Right lobe of liver (tissue), 6 donors: ENCODE results near the gene CD320. TPM values are rescaled to one million over a fixed set of nuclear protein-coding genes. Genes with fewer than 3 reads are reported as not detected.
"Not testable (repeated sequence)": the region's sequence is repeated elsewhere in the genome, so short reads cannot be mapped to it uniquely, and the experiment has no call there.

Source experiments
- ATAC-seq, 4 donors: fragments of 200-7000 bp; cut with Tn5 transposase; one replicate each; pipeline ENCODE4 v1.9.1; 2020; ENCODE audit warnings: mild to moderate bottlenecking in 4 of 4, moderate library complexity in 4 of 4
- DNase-seq, 3 donors: peaks; one replicate each; pipeline ENCODE4 v3.0.0-alpha.2; 2020
- H3K27ac ChIP-seq, 3 donors: fragments of 200-600 bp; one replicate each; pipeline ENCODE4 v1.8.0; 2022
- H3K27me3 ChIP-seq, 2 donors: fragments of 200-600 bp; one replicate each; pipeline ENCODE4 v1.8.0; 2022
- H3K36me3 ChIP-seq, 4 donors: fragments of 200-600 bp; sonication (generic) in 1 of 4; one replicate each; pipeline versions ENCODE4 v1.5.1 to v1.8.0; 2017 to 2022; ENCODE audit warnings: control low read depth in 1 of 4
- H3K4me1 ChIP-seq, 4 donors: fragments of 200-600 bp; sonication (generic) in 1 of 4; one replicate each; pipeline versions ENCODE4 v1.5.1 to v1.8.0; 2017 to 2022; ENCODE audit warnings: control low read depth in 1 of 4
- H3K4me3 ChIP-seq, 3 donors: fragments of 200-600 bp; one replicate each; pipeline ENCODE4 v1.8.0; 2022
- H3K9me3 ChIP-seq, 4 donors: fragments of 200-600 bp; sonication (generic) in 1 of 4; one replicate each; pipeline versions ENCODE4 v1.5.1 to v1.8.0; 2017 to 2022; ENCODE audit warnings: control low read depth in 1 of 4
- POLR2A ChIP-seq: fragments of 450-650 bp; IDR thresholded peaks from one replicate; pipeline ENCODE4 v1.6.1; 2017; ENCODE audit warnings: antibody characterized with exemption, mild to moderate bottlenecking
- WGBS: methylation state at CpG from one replicate; pipeline ENCODE4 v1.1.6; 2018; ENCODE audit warnings: low coverage, low lambda C conversion rate; ENCODE audit not compliant: insufficient coverage; ENCODE audit errors: missing lambda C conversion rate; 5-methylcytosine and 5-hydroxymethylcytosine counted together
- intact Hi-C, 2 donors: fragments of 100-400 bp; cut with DNase I; formaldehyde crosslinking; loops; one replicate each; pipeline versions ENCODE4 v1.11.2 to v1.14.1; 2022
- long read RNA-seq: library from polyadenylated mRNA; unstranded; transcript quantifications from one replicate; pipeline ENCODE4 v2.0.0, GENCODE V29; 2019
- total RNA-seq, 6 experiments: library from RNA; depleted of rRNA in 2 of 6; stranded (reverse); fragments of >200 nt in 2 of 6; fragmentation: NEBNext Ultra II Directional in 3 of 6; extraction: Animal tissue kit (Norgen Biotek cat#: 25700) in 3 of 6; gene quantifications; one replicate each; pipeline versions ENCODE4 v1.1.0 to v1.2.4, GENCODE V29; 2016 to 2023
- TF ChIP-seq, protein P1 (sequence below), 4 donors: fragments of 200-600 bp in 3 of 4; fragments of 450-650 bp in 1 of 4; IDR thresholded peaks; one replicate each; pipeline versions ENCODE4 v1.5.1 to v1.8.0; 2016 to 2022; ENCODE audit warnings: antibody characterized with exemption in 4 of 4, mild to moderate bottlenecking in 2 of 4
- donor health status: DM: no; HTN: yes; CAD: no.
- donor health status: DM: no; HTN: no; CAD: no.
- donor health status: DM: no; HTN: no; CAD: no.
- donor health status: DM: no; HTN: yes; CAD: no.
- donor health status: DM: no; HTN: yes; CAD: no.

CD320 gene
- 10 to 100 TPM in 5 of 6 experiments, 1 to 10 TPM in 1; 8.8 to 43.2 (median 11.5) TPM for total RNA-seq
- long read RNA-seq, partial matches to known transcripts, result 0 of 4 reads
- long read RNA-seq, other reads (novel, unspliced or antisense), result 0 of 4 reads

DNA sequence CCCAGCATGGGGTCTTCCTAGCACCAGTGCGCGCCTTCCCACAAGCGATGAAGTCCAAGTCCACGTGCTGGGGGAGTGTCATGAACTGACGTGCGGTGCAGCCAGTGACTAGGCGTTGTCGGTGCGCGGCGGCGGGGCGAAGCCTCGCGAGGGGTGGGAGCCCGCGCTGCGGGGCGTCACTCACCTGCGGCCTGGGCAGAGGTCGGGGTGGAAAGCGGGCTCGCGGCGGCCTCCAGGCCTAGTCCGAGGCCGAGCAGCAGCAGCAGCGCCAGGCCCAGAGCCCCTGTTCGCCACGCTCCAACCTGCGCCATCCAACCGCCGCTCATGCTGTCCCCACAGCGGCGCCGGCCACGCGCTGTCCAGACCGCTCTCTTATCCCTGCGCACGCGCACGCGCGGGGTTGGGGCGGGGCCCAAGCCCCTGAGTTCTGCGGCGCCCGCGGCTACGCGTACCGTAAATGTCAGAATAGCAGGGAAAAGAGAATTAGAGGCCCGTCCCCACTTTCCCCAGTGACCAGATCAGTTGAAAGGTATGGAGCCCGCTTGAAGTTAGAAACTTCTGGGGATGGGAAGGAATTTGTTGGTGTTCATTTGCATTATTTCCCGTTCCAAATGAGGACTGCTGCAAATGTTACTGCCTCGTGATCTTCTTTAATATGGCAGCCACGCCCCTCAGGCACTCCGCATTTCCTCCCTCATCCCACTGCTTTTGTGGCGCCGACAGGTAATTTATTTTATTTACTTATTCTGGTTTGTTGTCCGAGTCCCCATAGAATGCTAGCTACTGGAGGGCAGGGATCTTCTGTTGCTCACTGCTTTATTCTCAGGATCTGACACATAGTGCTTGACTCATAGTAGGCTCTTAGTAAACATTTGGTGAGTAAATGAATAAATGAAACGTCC lies at the start of gene CD320:
TSS of gene CD320 (minus strand) at position 394 of the 902 bp plus-strand sequence. CDS start at position 326, 68 bp downstream.
- WGBS, result 0% methylated on average over 17 of the region's 63 CpGs
- DNase-seq, result peak; percentile 92 to 94 (median 94)

DNA sequence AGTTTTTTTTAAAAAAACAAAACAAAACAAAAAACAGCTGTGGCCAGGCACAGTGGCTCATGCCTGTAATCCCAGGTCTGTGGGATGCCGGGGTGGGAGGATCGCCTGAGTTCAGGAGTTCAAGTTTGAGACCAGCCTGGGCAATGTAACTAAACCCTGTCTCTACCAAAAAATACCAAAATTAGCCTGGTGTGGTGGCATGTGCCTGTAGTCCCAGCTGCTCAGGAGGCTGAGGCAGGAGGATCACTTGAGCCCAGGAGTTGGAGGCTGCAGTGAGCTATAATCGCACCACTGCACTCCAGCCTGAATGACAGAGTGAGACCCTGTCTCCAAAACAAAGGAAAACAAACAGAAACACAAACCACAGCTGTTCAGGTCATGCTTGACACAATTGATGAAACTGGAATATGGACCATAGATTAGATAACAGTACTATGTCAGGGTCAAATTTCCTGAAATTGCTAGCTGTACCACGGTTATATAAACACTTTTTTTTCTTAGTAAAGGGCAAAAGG lies 48.9 kb upstream of the CD320 start:
- Histone ChIP-seq H3K27ac (peak overlapping the region in 2 of 3 donors; percentile 74 to 79), H3K27me3 (no peaks in the 10 kb centered on the region), H3K36me3 (no peaks in the 10 kb centered on the region), H3K4me3 (no peak overlapping the region), H3K4me1 (peaks cover 0 to 43% (median 17%) of the 10 kb centered on the region in 4 donors), H3K9me3 (no peaks in the 10 kb centered on the region)
- intact Hi-C loops, result loop anchor here in 1 of 2 donors (10.0 kb wide), 1 partner anchor 48 kb away; no protein-coding TSS in a partner anchor
- no peak for TF ChIP-seq POLR2A
- TF ChIP-seq, protein P1, sequence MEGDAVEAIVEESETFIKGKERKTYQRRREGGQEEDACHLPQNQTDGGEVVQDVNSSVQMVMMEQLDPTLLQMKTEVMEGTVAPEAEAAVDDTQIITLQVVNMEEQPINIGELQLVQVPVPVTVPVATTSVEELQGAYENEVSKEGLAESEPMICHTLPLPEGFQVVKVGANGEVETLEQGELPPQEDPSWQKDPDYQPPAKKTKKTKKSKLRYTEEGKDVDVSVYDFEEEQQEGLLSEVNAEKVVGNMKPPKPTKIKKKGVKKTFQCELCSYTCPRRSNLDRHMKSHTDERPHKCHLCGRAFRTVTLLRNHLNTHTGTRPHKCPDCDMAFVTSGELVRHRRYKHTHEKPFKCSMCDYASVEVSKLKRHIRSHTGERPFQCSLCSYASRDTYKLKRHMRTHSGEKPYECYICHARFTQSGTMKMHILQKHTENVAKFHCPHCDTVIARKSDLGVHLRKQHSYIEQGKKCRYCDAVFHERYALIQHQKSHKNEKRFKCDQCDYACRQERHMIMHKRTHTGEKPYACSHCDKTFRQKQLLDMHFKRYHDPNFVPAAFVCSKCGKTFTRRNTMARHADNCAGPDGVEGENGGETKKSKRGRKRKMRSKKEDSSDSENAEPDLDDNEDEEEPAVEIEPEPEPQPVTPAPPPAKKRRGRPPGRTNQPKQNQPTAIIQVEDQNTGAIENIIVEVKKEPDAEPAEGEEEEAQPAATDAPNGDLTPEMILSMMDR (IDR thresholded peaks at IDR 0.05), result no peak
- ATAC-seq, result peak; percentile 6 to 54 (median 12)
- no peak for DNase-seq
- WGBS, result 16% methylated on average over 4 of the region's 4 CpGs

More for the DNA sequence above, at the start of gene CD320:
- H3K27ac ChIP-seq, result peak within 1 kb of the TSS in 1 of 3 donors; percentile 53
- intact Hi-C loops, result no loop called here
- peaks cover 0 to 30% (median 12%) of the 10 kb centered on the region in 4 donors for H3K4me1 ChIP-seq
- H3K27me3 ChIP-seq, result no peaks in the 10 kb centered on the region
- H3K9me3 ChIP-seq, result no peaks in the 10 kb centered on the region
- peaks cover 0 to 14% (median 4%) of the 10 kb centered on the region in 4 donors for H3K36me3 ChIP-seq
- peak within 1 kb of the TSS; percentile 40 to 75 (median 72) for H3K4me3 ChIP-seq
- TF ChIP-seq, protein P1 (IDR thresholded peaks at IDR 0.05), result no peak
- peak; percentile 63 for TF ChIP-seq POLR2A
- peak; percentile 88 to 96 (median 91) for ATAC-seq

DNA sequence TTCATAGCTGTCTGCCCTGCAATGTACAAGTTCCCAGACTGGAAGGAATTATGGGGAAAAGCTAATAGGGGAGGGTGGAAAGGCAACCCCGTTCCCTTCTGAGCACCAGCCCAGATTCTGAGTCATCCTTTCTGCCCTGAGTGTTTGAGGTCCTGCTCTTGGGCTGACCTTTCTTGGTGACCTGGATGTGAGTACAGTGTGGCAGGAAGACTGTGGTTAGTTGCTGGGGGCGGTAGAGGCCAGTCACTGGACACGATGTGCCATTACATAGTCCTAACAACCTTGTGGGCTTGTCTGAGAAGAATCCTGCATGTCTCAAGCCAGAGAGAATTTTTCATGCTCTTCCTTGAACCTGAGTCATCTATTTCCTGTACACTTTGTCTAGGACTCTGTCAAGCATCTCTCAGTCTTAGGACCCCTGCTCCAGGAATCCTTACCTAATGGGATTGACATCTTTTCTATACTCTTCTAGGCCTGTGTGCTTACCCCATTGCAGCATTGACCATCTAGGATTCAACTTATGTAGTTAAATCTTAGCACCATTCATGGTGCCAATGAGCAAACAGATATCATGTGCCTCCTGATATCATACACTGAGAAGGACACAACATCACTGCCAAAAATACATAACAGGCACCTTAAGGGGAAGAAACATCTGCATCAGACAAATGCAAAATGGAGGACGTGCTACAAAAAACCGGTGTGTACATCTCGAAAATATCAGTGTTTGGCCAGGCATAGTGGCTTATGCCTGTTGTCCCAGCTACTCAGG lies 47.7 kb upstream of the CD320 start:
- ATAC-seq, result peak; percentile 56 to 78 (median 68)
- no peak for TF ChIP-seq POLR2A
- TF ChIP-seq, protein P1 (IDR thresholded peaks at IDR 0.05), result no peak
- 75% methylated on average over 4 of the region's 6 CpGs for WGBS
- H3K4me3 ChIP-seq, result no peak overlapping the region
- no peaks in the 10 kb centered on the region for H3K27me3 ChIP-seq
- H3K27ac ChIP-seq, result peak overlapping the region; percentile 11 to 79 (median 74)
- H3K36me3 ChIP-seq, result no peaks in the 10 kb centered on the region
- H3K9me3 ChIP-seq, result no peaks in the 10 kb centered on the region
- H3K4me1 ChIP-seq, result peaks cover 0 to 36% (median 15%) of the 10 kb centered on the region in 4 donors
- intact Hi-C loops, result loop anchor here in 1 of 2 donors (10.0 kb wide), 1 partner anchor 49 kb away; no protein-coding TSS in a partner anchor
- DNase-seq, result peak in 1 of 3 donors; percentile 57

DNA sequence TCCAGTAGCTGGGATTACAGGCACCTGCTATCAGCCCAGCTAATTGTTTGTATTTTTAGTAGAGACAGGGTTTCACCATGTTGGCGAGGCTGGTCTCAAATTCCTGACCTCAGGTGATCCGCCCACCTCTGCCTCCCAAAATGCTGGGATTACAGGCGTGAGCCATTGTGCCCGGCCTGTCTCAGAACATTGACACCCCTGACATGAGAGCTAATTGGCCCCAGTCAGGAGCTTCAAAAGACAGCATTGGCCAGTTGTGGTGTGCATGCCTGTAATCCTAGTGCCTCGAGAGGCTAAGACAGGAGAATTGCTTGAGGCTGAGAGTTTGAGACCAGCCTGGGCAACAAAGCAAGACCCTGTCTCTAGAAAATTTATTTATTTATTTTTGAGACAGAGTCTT lies 44.7 kb upstream of the CD320 start:
- not testable (repeated sequence) for DNase-seq, H3K9me3 ChIP-seq, H3K27me3 ChIP-seq, H3K36me3 ChIP-seq, H3K4me3 ChIP-seq, ATAC-seq, H3K27ac ChIP-seq
- intact Hi-C loops, result loop anchor here in 1 of 2 donors (10.0 kb wide), 1 partner anchor 52 kb away; no protein-coding TSS in a partner anchor
- H3K4me1 ChIP-seq, result peaks cover 0 to 29% (median 15%) of the 10 kb centered on the region in 4 donors
- WGBS, result 59% methylated on average over 5 of the region's 5 CpGs
